Lung (tissue), 12 donors: ENCODE measurements around the gene EHMT2. TPM values are rescaled to one million over a fixed set of nuclear protein-coding genes. Genes with fewer than 3 reads are reported as not detected.
"Not testable (repeated sequence)": the region's sequence is repeated elsewhere in the genome, so short reads cannot be mapped to it uniquely, and the experiment has no call there.

Experiments
- ATAC-seq: fragments of 200-7000 bp; cut with Tn5 transposase; one replicate; pipeline ENCODE4 v1.9.1; 2020; ENCODE audit warnings: moderate number of reproducible peaks; ENCODE audit not compliant: insufficient read depth, low FRiP score
- DNase-seq, 3 donors: peaks; one replicate each; pipeline ENCODE4 v3.0.0-alpha.2; 2013 to 2017
- H3K27ac ChIP-seq, 2 donors: one replicate each; pipeline ENCODE4 v1.5.1; 2013; ENCODE audit warnings: mild to moderate bottlenecking in 2 of 2, moderate library complexity in 2 of 2, control low read depth in 1 of 2, inconsistent platforms in 1 of 2, low read depth in 1 of 2, low read length in 1 of 2
- H3K27me3 ChIP-seq, 3 donors: one replicate each; pipeline ENCODE4 v1.5.1; 2013; ENCODE audit warnings: low read length in 2 of 3; ENCODE audit not compliant: control insufficient read depth in 3 of 3, insufficient read depth in 3 of 3
- H3K36me3 ChIP-seq, 4 donors: one replicate each; pipeline ENCODE4 v1.5.1; 2013; ENCODE audit warnings: low read length in 4 of 4, mild to moderate bottlenecking in 1 of 4, moderate library complexity in 1 of 4; ENCODE audit not compliant: control insufficient read depth in 4 of 4, insufficient read depth in 4 of 4
- H3K4me1 ChIP-seq, 5 donors: one replicate each; pipeline ENCODE4 v1.5.1; 2013; ENCODE audit warnings: low read length in 5 of 5, mild to moderate bottlenecking in 2 of 5, moderate library complexity in 1 of 5; ENCODE audit not compliant: control insufficient read depth in 5 of 5, insufficient read depth in 5 of 5
- H3K4me3 ChIP-seq: one replicate; pipeline ENCODE4 v1.5.1; 2013; ENCODE audit warnings: mild to moderate bottlenecking, control low read depth, moderate library complexity
- H3K9ac ChIP-seq, 2 donors: one replicate each; pipeline ENCODE4 v1.5.1; 2013; ENCODE audit warnings: low read length in 2 of 2, control low read depth in 1 of 2; ENCODE audit not compliant: insufficient read depth in 1 of 2
- H3K9me3 ChIP-seq, 4 donors: one replicate each; pipeline ENCODE4 v1.5.1; 2013; ENCODE audit warnings: low read length in 3 of 4, mild to moderate bottlenecking in 1 of 4, moderate library complexity in 1 of 4; ENCODE audit not compliant: control insufficient read depth in 4 of 4, insufficient read depth in 3 of 4
- CTCF ChIP-seq: IDR thresholded peaks from 2 replicates; pipeline ENCODE4 v1.5.1; 2012; ENCODE audit warnings: mild to moderate bottlenecking; ENCODE audit errors: control extremely low read depth, extremely low read depth
- WGBS, 2 donors: extraction: QIAGEN DNeasy Blood & Tissue Kit; methylation state at CpG; one replicate each; pipeline ENCODE4 v1.1.7; 2013; 5-methylcytosine and 5-hydroxymethylcytosine counted together
- polyA plus RNA-seq, 2 donors: library from polyadenylated mRNA; stranded (reverse); fragments of 200-250 nt; gene quantifications; one replicate each; pipeline ENCODE4 v1.2.1, GENCODE V29; 2013
- total RNA-seq, 2 donors: library from RNA; depleted of rRNA in 1 of 2; stranded (reverse); fragments of >200 nt in 1 of 2; gene quantifications; one replicate each; pipeline ENCODE4 v1.2.1, GENCODE V29; 2014 to 2021
- donor health status: control.
- donor health status: control.
- donor health status: Bipolar disorder and iron deficiency.
- donor health status: healthy.
- donor health status: DM: yes; HTN: yes; CAD: no.

EHMT2 gene
- total and polyA plus RNA-seq, 4 donors, result 21.2 to 43.4 (median 34.8) TPM

GRCh38 chr6:31940256-31940664 lies 42.8 kb upstream of the EHMT2 start:
- Histone ChIP-seq H3K27me3 (no peaks in the 10 kb centered on the region), H3K9me3 (no peaks in the 10 kb centered on the region), H3K27ac (no peak overlapping the region), H3K36me3 (peaks cover 0 to 2% (median 0%) of the 10 kb centered on the region in 4 donors), H3K9ac (no peak overlapping the region), H3K4me1 (peaks cover 0 to 2% (median 0%) of the 10 kb centered on the region in 5 donors), H3K4me3 (no peak overlapping the region)
- 17 to 18% methylated on average over 6 of the region's 6 CpGs for WGBS, 2 donors
- TF ChIP-seq CTCF, result no peak
- DNase-seq, result no peak
- ATAC-seq, result no peak

GRCh38 chr6:31935823-31936222 lies 38.3 kb upstream of the EHMT2 start:
- Histone ChIP-seq H3K4me1 (no peaks in the 10 kb centered on the region), H3K36me3 (no peaks in the 10 kb centered on the region), H3K27ac (no peak overlapping the region), H3K4me3 (no peak overlapping the region), H3K27me3 (no peaks in the 10 kb centered on the region), H3K9me3 (no peaks in the 10 kb centered on the region), H3K9ac (no peak overlapping the region)
- ATAC-seq (no peak), DNase-seq (no peak)
- TF ChIP-seq CTCF, result no peak
- WGBS, 2 donors, result 86 to 90% methylated on average over 9 of the region's 9 CpGs

- Histone ChIP-seq H3K36me3 (no peaks in the 10 kb centered on the region), H3K27ac (no peak overlapping the region), H3K4me1 (no peaks in the 10 kb centered on the region), H3K27me3 (no peaks in the 10 kb centered on the region), H3K4me3 (no peak overlapping the region), H3K9ac (no peak overlapping the region), H3K9me3 (no peaks in the 10 kb centered on the region)
- 53 to 72% methylated on average over 3 of the region's 3 CpGs for WGBS, 2 donors
- no peak for TF ChIP-seq CTCF
- DNase-seq, result no peak
- ATAC-seq, result no peak
Observed at GRCh38 chr6:31935021-31935420, 37.5 kb upstream of the EHMT2 start.

GRCh38 chr6:31933537-31933936 lies 36.0 kb upstream of the EHMT2 start:
- DNase-seq (no peak), ATAC-seq (no peak)
- no peak for TF ChIP-seq CTCF
- no peaks in the 10 kb centered on the region for H3K9me3 ChIP-seq
- no peak overlapping the region for H3K27ac ChIP-seq
- H3K4me1 ChIP-seq, result no peaks in the 10 kb centered on the region
- H3K27me3 ChIP-seq, result no peaks in the 10 kb centered on the region
- H3K4me3 ChIP-seq, result no peak overlapping the region
- no peak overlapping the region for H3K9ac ChIP-seq
- no peaks in the 10 kb centered on the region for H3K36me3 ChIP-seq
- 90 to 93% methylated on average over 18 to 19 of the region's 19 CpGs for WGBS, 2 donors

GRCh38 chr6:31932137-31932536 lies 34.6 kb upstream of the EHMT2 start:
- not testable (repeated sequence) for H3K27me3 ChIP-seq, ATAC-seq, H3K27ac ChIP-seq, DNase-seq, H3K9ac ChIP-seq, H3K4me1 ChIP-seq, H3K4me3 ChIP-seq, H3K36me3 ChIP-seq, H3K9me3 ChIP-seq
- 93 to 94% methylated on average over 15 to 28 of the region's 32 CpGs for WGBS, 2 donors
